HEK293 (cell line): ENCODE results near the gene PTPN18.
A peak's percentile ranks its signal among the peaks of the same experiment; 100 is the strongest.

Experiments
- CTCF ChIA-PET: fragments of 350-600 bp; formaldehyde crosslinking; extraction: SDS; loops from one replicate; lab custom pipeline; 2021; ENCODE audit warnings: antibody characterized with exemption; lab: Yijun Ruan, JAX
- POLR2A ChIA-PET: fragments of 300-600 bp; formaldehyde crosslinking; extraction: SDS; loops from one replicate; lab custom pipeline; 2020; ENCODE audit warnings: antibody characterized with exemption, inconsistent platforms; lab: Yijun Ruan, JAX
- H3K27ac ChIP-seq: fragments of 200-500 bp; sonication (Bioruptor generic); 2 replicates; pipeline ENCODE4 v1.5.1; 2014; ENCODE audit warnings: low read depth, low read length, control low read depth, inconsistent platforms; ENCODE audit errors: extremely low read depth
- H3K36me3 ChIP-seq, 2 experiments: fragments of 200-500 bp in 1 of 2; sonication (Bioruptor generic) in 1 of 2; 1 replicate in 1 of 2; 2 replicates in 1 of 2; pipeline ENCODE4 v1.5.1; 2014 to 2017; ENCODE audit warnings: inconsistent platforms in 2 of 2, low read length in 2 of 2; ENCODE audit not compliant: control insufficient read depth in 2 of 2, insufficient read depth in 1 of 2
- H3K4me1 ChIP-seq: fragments of 200-500 bp; sonication (Bioruptor generic); 2 replicates; pipeline ENCODE4 v1.5.1; 2014; ENCODE audit warnings: mild to moderate bottlenecking, low read length, inconsistent platforms; ENCODE audit not compliant: control insufficient read depth, insufficient read depth
- H3K4me3 ChIP-seq: 2 replicates; pipeline ENCODE4 v1.5.1; 2011; ENCODE audit warnings: low read depth, mild to moderate bottlenecking, control low read depth, low read length, moderate library complexity
- H3K9me3 ChIP-seq: fragments of 200-500 bp; sonication (Bioruptor generic); 2 replicates; pipeline ENCODE4 v1.5.1; 2014; ENCODE audit warnings: low read depth, low read length, inconsistent platforms; ENCODE audit not compliant: control insufficient read depth, insufficient read depth
- BCL11B ChIP-seq: fragments of 450-650 bp; formaldehyde crosslinking; IDR thresholded peaks from 2 replicates; pipeline ENCODE4 v1.5.1; 2016; ENCODE audit warnings: low read depth, missing biosample characterization, missing genetic modification characterization
- GFI1B ChIP-seq: fragments of 450-650 bp; formaldehyde crosslinking; IDR thresholded peaks from 2 replicates; pipeline ENCODE4 v1.5.1; 2016; ENCODE audit warnings: missing biosample characterization, missing genetic modification characterization
- INSM2 ChIP-seq: fragments of 450-650 bp; formaldehyde crosslinking; IDR thresholded peaks from 2 replicates; pipeline ENCODE4 v1.5.1; 2016; ENCODE audit warnings: missing biosample characterization, missing genetic modification characterization
- KLF9 ChIP-seq: fragments of 450-650 bp; formaldehyde crosslinking; IDR thresholded peaks from 2 replicates; pipeline ENCODE4 v1.5.1; 2016; ENCODE audit warnings: missing biosample characterization, missing genetic modification characterization, low read depth
- PRDM10 ChIP-seq: fragments of 450-650 bp; formaldehyde crosslinking; IDR thresholded peaks from 2 replicates; pipeline ENCODE4 v1.5.1; 2016; ENCODE audit warnings: missing biosample characterization, missing genetic modification characterization
- SETDB1 ChIP-seq: IDR thresholded peaks from one replicate; pipeline ENCODE4 v1.6.1; 2017; ENCODE audit warnings: mild to moderate bottlenecking, low read length, moderate library complexity, mixed read lengths; ENCODE audit not compliant: insufficient read length
- ZBTB17 ChIP-seq: fragments of 450-650 bp; formaldehyde crosslinking; IDR thresholded peaks from 2 replicates; pipeline ENCODE4 v1.5.1; 2016; ENCODE audit warnings: missing biosample characterization, missing genetic modification characterization
- ZBTB48 ChIP-seq: fragments of 450-650 bp; formaldehyde crosslinking; IDR thresholded peaks from 2 replicates; pipeline ENCODE4 v1.5.1; 2016; ENCODE audit warnings: missing biosample characterization, missing genetic modification characterization
- ZBTB6 ChIP-seq: fragments of 450-650 bp; formaldehyde crosslinking; IDR thresholded peaks from 2 replicates; pipeline ENCODE4 v1.5.1; 2017; ENCODE audit warnings: missing biosample characterization, missing genetic modification characterization
- ZFP69B ChIP-seq: fragments of 450-650 bp; formaldehyde crosslinking; IDR thresholded peaks from 2 replicates; pipeline ENCODE4 v1.5.1; 2016; ENCODE audit warnings: missing biosample characterization, missing genetic modification characterization
- ZNF121 ChIP-seq: fragments of 450-650 bp; formaldehyde crosslinking; IDR thresholded peaks from 2 replicates; pipeline ENCODE4 v1.5.1; 2016; ENCODE audit warnings: missing biosample characterization, missing genetic modification characterization
- ZNF24 ChIP-seq: fragments of 450-650 bp; formaldehyde crosslinking; IDR thresholded peaks from 2 replicates; pipeline ENCODE4 v1.5.1; 2016; ENCODE audit warnings: missing biosample characterization, missing genetic modification characterization
- ZNF311 ChIP-seq: fragments of 450-650 bp; formaldehyde crosslinking; IDR thresholded peaks from 2 replicates; pipeline ENCODE4 v1.5.1; 2017; ENCODE audit warnings: missing biosample characterization, missing genetic modification characterization, borderline replicate concordance
- ZNF404 ChIP-seq: fragments of 450-650 bp; formaldehyde crosslinking; IDR thresholded peaks from 2 replicates; pipeline ENCODE4 v1.5.1; 2017; ENCODE audit warnings: missing biosample characterization, missing genetic modification characterization
- ZNF514 ChIP-seq: fragments of 450-650 bp; formaldehyde crosslinking; IDR thresholded peaks from 2 replicates; pipeline ENCODE4 v1.5.1; 2016; ENCODE audit warnings: missing biosample characterization, missing genetic modification characterization
- ZNF530 ChIP-seq: fragments of 450-650 bp; formaldehyde crosslinking; IDR thresholded peaks from 2 replicates; pipeline ENCODE4 v1.5.1; 2016; ENCODE audit warnings: low read depth, missing biosample characterization, missing genetic modification characterization
- ZNF549 ChIP-seq: fragments of 450-650 bp; IDR thresholded peaks from 2 replicates; pipeline ENCODE4 v1.5.1; 2018; ENCODE audit warnings: missing biosample characterization, missing genetic modification characterization, mild to moderate bottlenecking, inconsistent platforms, moderate library complexity
- ZNF558 ChIP-seq: fragments of 450-650 bp; formaldehyde crosslinking; IDR thresholded peaks from 2 replicates; pipeline ENCODE4 v1.5.1; 2016; ENCODE audit warnings: missing biosample characterization, missing genetic modification characterization
- ZNF621 ChIP-seq: fragments of 450-650 bp; formaldehyde crosslinking; IDR thresholded peaks from 2 replicates; pipeline ENCODE4 v1.5.1; 2017; ENCODE audit warnings: missing biosample characterization, missing genetic modification characterization
- ZNF626 ChIP-seq: fragments of 450-650 bp; sonication (Bioruptor Pico); formaldehyde crosslinking; IDR thresholded peaks from 2 replicates; pipeline ENCODE4 v1.5.1; 2018; ENCODE audit warnings: missing biosample characterization, missing genetic modification characterization, inconsistent platforms
- ZNF654 ChIP-seq: fragments of 450-650 bp; formaldehyde crosslinking; IDR thresholded peaks from 2 replicates; pipeline ENCODE4 v1.5.1; 2016; ENCODE audit warnings: low read depth, missing biosample characterization, missing genetic modification characterization
- ZNF707 ChIP-seq: fragments of 450-650 bp; formaldehyde crosslinking; IDR thresholded peaks from 2 replicates; pipeline ENCODE4 v1.5.1; 2016; ENCODE audit warnings: missing biosample characterization, missing genetic modification characterization
- ZNF777 ChIP-seq: fragments of 450-650 bp; formaldehyde crosslinking; IDR thresholded peaks from 2 replicates; pipeline ENCODE4 v1.5.1; 2017; ENCODE audit warnings: missing biosample characterization, missing genetic modification characterization, borderline replicate concordance
- ZSCAN4 ChIP-seq: fragments of 450-650 bp; formaldehyde crosslinking; IDR thresholded peaks from 2 replicates; pipeline ENCODE4 v1.5.1; 2017; ENCODE audit warnings: missing biosample characterization, missing genetic modification characterization
- TF ChIP-seq, protein P1 (sequence below): fragments of 450-650 bp; formaldehyde crosslinking; IDR thresholded peaks from 2 replicates; pipeline ENCODE4 v1.5.1; 2016; ENCODE audit warnings: missing biosample characterization, missing genetic modification characterization
- TF ChIP-seq, protein P2 (sequence below): fragments of 450-650 bp; formaldehyde crosslinking; IDR thresholded peaks from 2 replicates; pipeline ENCODE4 v1.5.1; 2016; ENCODE audit warnings: missing biosample characterization, missing genetic modification characterization

The PTPN18 gene

DNA sequence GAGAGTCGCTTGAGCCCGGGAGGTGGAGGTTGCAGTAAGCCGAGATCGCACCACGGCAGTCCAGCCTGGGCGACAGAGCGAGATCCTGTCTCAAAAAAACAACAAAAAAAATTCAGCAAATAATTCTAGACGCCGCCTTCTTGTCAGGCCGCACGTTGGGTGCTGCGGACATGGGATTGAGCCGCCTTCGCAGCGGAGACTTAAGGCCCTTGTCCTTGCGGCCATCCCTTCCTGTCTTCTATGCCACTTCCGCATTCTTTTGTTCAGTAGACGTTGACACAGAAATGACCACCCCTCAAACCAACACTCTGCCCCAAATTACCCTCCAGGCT lies 15.8 kb downstream of the PTPN18 start (continued):
- TF ChIP-seq PRDM10 = no peak
- TF ChIP-seq ZNF514 (tag by site-specific recombination) = no peak
- no peak for TF ChIP-seq ZSCAN4 (tag by site-specific recombination)
- no peak for TF ChIP-seq ZNF621 (tag by site-specific recombination)
- no peak for TF ChIP-seq INSM2
- TF ChIP-seq ZNF777 = no peak
- no peak for TF ChIP-seq ZBTB48
- no peak for TF ChIP-seq ZNF24 (tag by site-specific recombination)

DNA sequence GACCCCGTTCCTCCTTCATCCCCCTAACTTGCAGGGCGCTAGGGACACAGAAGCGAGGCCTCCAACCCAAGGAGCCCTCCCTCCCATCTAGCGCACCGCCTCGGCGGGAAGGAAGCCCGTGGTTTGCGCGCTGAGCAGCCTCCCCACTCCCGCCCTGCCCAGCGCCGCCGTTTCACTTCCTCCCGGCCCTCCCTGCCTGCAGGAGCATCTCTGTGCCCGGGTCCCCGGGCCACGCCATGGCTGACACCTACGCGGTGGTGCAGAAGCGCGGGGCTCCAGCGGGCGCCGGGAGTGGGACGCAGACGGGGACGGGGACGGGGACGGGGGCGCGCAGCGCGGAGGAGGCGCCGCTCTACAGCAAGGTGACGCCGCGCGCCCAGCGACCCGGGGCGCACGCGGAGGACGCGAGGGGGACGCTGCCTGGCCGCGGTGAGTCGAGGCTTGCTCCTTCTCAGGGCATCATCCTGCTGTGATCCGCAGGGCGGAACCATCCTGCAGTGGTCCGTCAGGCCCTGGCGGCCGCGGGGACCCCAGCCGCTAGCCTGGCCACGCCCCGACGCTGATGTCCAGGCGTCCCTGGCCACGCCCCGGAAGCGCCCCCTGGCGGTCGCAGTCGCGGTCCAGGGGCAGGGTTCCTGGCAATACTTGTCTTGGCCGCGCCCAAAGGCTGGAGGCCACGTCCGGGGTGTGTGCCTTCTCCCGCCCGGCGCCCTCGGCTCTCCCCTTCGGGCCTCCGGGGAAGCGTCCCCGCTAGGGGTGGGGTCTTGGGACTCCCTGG lies 16.4 kb downstream of the PTPN18 start:
- H3K4me1 ChIP-seq = 0 out of 2 replicates have a peak, but pooled peaks cover 3% of the 10 kb centered on the region
- H3K36me3 ChIP-seq = peaks cover 0 to 20% of the 10 kb centered on the region in 2 experiments; a peak in 1 of 3 replicates
- CTCF ChIA-PET = interaction anchor here (0.7 to 1.7 kb wide), 13 partner anchors 10 to 527 kb away, joined by 3 to 17 read pairs (median 4); partner anchors contain the start of genes IMP4, MZT2B, PTPN18 and SMPD4
- no peaks in the 10 kb centered on the region for H3K9me3 ChIP-seq
- peak overlapping the region; percentile 71 for H3K4me3 ChIP-seq
- POLR2A ChIA-PET = interaction anchor here (1.1 to 3.1 kb wide), 3 partner anchors 16 to 30 kb away, joined by 3 to 17 read pairs (median 8); partner anchors contain the start of genes IMP4 and PTPN18
- peak overlapping the region; percentile 63; the same call in 1 of the 2 replicates for H3K27ac ChIP-seq
- no peak for TF ChIP-seq ZNF121 (tag by site-specific recombination)
- no peak for TF ChIP-seq ZNF514 (tag by site-specific recombination)
- TF ChIP-seq BCL11B = peak; percentile 48; the same call in 1 of the 2 replicates
- TF ChIP-seq, protein P1, sequence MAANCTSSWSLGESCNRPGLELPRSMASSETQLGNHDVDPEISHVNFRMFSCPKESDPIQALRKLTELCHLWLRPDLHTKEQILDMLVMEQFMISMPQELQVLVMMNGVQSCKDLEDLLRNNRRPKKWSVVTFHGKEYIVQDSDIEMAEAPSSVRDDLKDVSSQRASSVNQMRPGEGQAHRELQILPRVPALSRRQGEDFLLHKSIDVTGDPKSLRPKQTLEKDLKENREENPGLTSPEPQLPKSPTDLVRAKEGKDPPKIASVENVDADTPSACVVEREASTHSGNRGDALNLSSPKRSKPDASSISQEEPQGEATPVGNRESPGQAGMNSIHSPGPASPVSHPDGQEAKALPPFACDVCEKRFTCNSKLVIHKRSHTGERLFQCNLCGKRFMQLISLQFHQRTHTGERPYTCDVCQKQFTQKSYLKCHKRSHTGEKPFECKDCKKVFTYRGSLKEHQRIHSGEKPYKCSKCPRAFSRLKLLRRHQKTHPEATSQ (tag by site-specific recombination) = no peak
- no peak for TF ChIP-seq ZNF404
- TF ChIP-seq ZNF707 (tag by site-specific recombination) = no peak
- no peak for TF ChIP-seq ZNF558 (tag by site-specific recombination)
- TF ChIP-seq, protein P2, sequence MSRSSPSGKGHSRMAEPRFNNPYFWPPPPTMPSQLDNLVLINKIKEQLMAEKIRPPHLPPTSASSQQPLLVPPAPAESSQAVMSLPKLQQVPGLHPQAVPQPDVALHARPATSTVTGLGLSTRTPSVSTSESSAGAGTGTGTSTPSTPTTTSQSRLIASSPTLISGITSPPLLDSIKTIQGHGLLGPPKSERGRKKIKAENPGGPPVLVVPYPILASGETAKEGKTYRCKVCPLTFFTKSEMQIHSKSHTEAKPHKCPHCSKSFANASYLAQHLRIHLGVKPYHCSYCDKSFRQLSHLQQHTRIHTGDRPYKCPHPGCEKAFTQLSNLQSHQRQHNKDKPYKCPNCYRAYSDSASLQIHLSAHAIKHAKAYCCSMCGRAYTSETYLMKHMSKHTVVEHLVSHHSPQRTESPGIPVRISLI (tag by site-specific recombination) = no peak
- no peak for TF ChIP-seq ZNF549 (tag by site-specific recombination)
- no peak for TF ChIP-seq ZNF311 (tag by site-specific recombination)
- TF ChIP-seq ZNF530 (tag by site-specific recombination) = no peak
- TF ChIP-seq ZNF626 (tag by site-specific recombination) = no peak
- TF ChIP-seq KLF9 (tag by site-specific recombination) = peak; percentile 90
- TF ChIP-seq ZBTB17 = no peak
- no peak for TF ChIP-seq GFI1B (tag by site-specific recombination)
- TF ChIP-seq ZBTB6 (tag by site-specific recombination) = no peak
- no peak for TF ChIP-seq SETDB1
- TF ChIP-seq ZNF24 (tag by site-specific recombination) = no peak
- TF ChIP-seq ZNF654 (tag by site-specific recombination) = no peak
- no peak for TF ChIP-seq ZFP69B (tag by site-specific recombination)
